Measurements from ENCODE around the gene MALL. TPM values are rescaled to one million over a fixed set of nuclear protein-coding genes. Genes with fewer than 3 reads are reported as not detected.
A peak's percentile ranks its signal among the peaks of the same experiment; 100 is the strongest.
"Not testable (repeated sequence)": the region's sequence is repeated elsewhere in the genome, so short reads cannot be mapped to it uniquely, and the experiment has no call there.

MALL gene
- total RNA-seq: 10 to 100 TPM; 12.6 to 33.3 (median 24.7) TPM

DNA sequence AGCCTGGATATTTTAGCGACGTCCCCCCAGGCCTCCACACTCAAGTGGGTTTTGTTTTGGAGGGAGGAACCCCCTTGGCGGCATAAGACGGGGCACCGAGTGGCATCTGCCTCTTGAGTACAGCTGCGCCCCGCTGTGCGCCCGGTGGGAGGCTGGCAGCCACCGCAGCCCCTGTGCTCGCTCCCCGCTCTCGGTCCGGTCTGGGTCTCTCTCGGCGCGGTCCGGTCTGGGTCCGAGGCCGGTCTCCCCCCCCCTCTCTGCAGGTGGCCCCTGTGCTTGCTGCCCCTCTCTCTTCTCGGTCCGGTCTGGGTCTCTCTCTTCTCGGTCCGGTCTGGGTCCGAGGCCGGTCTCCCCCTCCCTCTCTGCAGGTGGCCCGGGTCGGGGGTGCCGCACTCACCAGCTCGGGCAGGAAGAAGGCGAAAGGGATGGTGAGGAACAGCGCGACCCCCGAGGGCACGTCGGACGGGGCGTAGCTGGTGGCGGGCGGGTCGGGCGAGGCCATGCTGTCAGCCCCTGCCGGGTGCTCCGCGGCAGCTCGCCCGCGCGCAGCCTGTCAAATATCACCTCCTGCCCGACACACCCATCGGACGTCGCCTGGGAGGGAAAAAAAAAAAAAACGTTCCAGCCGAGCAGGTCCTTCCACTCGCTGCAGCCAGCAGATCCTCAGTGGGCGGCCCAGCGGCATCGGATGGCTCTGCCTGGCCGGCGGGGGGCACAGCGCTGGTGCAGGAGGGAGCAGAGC is at the start of gene MALL:
Gene MALL, minus strand, starts transcription at position 532 of the 742 bp plus-strand sequence. Its CDS starts 30 bp downstream, at position 502.
- Histone ChIP-seq H3K9me3 (no peaks in the 10 kb centered on the region), H3K27me3 (peaks cover 0 to 41% of the 10 kb centered on the region in 2 donors), H3K36me3 (no peaks in the 10 kb centered on the region), H3K4me1 (peaks cover 0 to 19% (median 12%) of the 10 kb centered on the region in 4 donors), H3K27ac (peak within 1 kb of the TSS in 3 of 4 donors; percentile 28 to 76 (median 51)), H3K4me3 (peak within 1 kb of the TSS; percentile 4 to 45 (median 24))
- TF ChIP-seq, protein P1, sequence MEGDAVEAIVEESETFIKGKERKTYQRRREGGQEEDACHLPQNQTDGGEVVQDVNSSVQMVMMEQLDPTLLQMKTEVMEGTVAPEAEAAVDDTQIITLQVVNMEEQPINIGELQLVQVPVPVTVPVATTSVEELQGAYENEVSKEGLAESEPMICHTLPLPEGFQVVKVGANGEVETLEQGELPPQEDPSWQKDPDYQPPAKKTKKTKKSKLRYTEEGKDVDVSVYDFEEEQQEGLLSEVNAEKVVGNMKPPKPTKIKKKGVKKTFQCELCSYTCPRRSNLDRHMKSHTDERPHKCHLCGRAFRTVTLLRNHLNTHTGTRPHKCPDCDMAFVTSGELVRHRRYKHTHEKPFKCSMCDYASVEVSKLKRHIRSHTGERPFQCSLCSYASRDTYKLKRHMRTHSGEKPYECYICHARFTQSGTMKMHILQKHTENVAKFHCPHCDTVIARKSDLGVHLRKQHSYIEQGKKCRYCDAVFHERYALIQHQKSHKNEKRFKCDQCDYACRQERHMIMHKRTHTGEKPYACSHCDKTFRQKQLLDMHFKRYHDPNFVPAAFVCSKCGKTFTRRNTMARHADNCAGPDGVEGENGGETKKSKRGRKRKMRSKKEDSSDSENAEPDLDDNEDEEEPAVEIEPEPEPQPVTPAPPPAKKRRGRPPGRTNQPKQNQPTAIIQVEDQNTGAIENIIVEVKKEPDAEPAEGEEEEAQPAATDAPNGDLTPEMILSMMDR (IDR thresholded peaks at IDR 0.05): no peak
- TF ChIP-seq POLR2A (IDR thresholded peaks at IDR 0.05) (no peak), EP300 (IDR thresholded peaks at IDR 0.05) (no peak)
- 9 to 11% methylated on average over 39 to 60 of the region's 62 CpGs for WGBS, 2 donors
- no peak for DNase-seq (ENCODE audit: low spot score in 2 of 2)

DNA sequence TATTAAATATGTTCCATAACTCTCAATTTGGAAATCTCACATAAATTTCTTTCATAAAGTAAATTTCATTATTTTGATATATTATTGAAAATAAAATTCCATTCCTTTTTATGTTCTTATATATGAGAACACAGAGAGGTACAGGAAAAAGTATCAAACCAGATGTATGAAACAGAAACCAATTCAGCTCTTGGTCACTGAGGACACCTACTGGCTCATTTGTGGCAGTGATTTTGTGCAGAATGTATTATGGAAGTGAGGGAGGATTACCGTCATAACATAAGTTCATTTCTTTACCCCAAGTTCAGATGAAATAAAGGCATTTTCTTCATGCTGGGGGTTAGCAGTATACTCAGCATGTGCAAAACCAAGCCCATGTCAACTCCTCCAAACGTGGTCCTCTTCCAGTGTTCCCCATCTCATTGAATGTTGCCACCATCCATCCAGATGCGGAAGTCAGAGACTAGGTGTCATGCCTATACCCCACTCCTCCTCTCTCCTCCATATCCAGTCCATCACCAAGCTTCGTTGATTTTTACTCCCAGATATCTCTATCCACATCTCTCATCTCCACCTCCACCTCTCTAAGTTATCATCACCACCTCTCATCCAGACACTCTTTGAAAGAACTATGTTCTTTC is 41.7 kb upstream of the MALL start:
- no peak overlapping the region for H3K27ac ChIP-seq
- DNase-seq (ENCODE audit: low spot score in 2 of 2): peak in 1 of 2 donors; percentile 19
- no peak overlapping the region for H3K4me3 ChIP-seq
- TF ChIP-seq POLR2A (IDR thresholded peaks at IDR 0.05): no peak
- TF ChIP-seq, protein P1 (IDR thresholded peaks at IDR 0.05): peak; percentile 46 to 74 (median 54)
- H3K4me1 ChIP-seq: no peaks in the 10 kb centered on the region
- peaks cover 0 to under 1% (median 0%) of the 10 kb centered on the region in 3 donors for H3K36me3 ChIP-seq
- peaks cover 0 to 8% (median 0%) of the 10 kb centered on the region in 4 donors for H3K9me3 ChIP-seq
- 42 to 43% methylated on average over 4 of the region's 4 CpGs for WGBS, 2 donors
- H3K27me3 ChIP-seq: no peaks in the 10 kb centered on the region

DNA sequence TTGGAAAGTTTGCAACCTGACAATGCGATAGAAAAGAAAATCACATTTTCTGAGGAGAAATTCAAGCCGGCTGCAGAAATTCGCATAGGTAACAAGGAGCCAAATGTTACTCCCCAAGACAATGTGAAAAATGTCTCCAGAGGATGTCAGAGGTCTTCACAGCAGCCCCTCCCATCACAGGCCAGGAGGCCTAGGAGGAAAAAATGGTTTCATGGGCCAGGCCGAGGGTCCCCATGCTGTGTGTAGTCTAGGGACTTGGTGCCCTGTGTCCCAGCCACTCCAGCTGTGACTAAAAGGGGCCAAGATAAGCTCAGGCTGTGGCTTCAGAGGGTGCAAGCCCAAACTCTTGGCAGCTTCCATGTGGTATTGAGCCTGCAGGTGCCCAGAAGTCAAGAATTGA is 39.2 kb upstream of the MALL start:
- H3K36me3 ChIP-seq, H3K27ac ChIP-seq: not testable (repeated sequence)
- 93 to 97% methylated on average over 4 of the region's 4 CpGs for WGBS, 2 donors

DNA sequence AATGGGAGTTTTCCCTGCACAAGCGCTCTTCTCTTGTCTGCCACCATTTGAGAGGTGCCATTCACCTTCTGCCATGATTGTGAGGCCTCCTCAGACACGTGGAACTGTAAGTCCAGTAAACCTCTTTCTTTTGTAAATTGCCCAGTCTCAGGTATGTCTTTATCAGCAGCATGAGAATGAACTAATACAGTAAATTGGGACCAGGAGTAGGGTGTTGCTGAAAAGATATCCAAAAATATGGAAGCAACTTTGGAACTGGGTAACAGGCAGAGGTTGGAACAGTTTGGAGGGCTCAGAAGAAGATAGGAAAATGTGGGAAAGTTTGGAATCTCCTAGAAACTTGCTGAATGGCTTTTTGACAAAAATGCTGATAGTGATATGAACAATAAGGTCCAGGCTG is 38.6 kb upstream of the MALL start:
- DNase-seq (ENCODE audit: low spot score in 2 of 2); H3K36me3 ChIP-seq; H3K9me3 ChIP-seq; H3K4me1 ChIP-seq; H3K27ac ChIP-seq; H3K4me3 ChIP-seq; H3K27me3 ChIP-seq: not testable (repeated sequence)
- 91 to 94% methylated on average over 2 of the region's 2 CpGs for WGBS, 2 donors

More for the DNA sequence above, 39.2 kb upstream of the MALL start:
- not testable (repeated sequence) for H3K4me1 ChIP-seq; H3K4me3 ChIP-seq; H3K27me3 ChIP-seq; H3K9me3 ChIP-seq; DNase-seq (ENCODE audit: low spot score in 2 of 2)

DNA sequence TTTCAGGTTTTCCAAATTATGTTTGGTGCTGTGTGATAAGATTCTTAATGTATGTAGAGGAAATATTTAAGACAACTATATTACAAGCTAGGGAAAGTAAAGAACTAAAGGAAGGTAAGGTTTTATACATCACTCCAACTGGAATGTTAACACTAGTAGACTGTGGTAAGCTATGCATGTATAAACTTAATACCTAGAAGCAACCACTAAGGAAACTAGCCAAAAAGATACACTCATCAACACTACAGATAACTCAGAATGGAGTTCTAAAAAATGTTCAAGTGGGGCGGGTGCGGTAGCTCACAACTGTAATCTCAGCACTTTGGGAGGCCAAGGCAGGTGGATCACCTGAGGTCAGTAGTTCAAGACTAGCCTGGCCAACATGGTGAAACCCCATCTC is 37.8 kb upstream of the MALL start:
- WGBS, 2 donors: 94 to 97% methylated on average over 2 of the region's 2 CpGs
- no peaks in the 10 kb centered on the region for H3K36me3 ChIP-seq
- TF ChIP-seq EP300 (IDR thresholded peaks at IDR 0.05) (no peak), POLR2A (IDR thresholded peaks at IDR 0.05) (no peak)
- TF ChIP-seq, protein P1 (IDR thresholded peaks at IDR 0.05): no peak

DNA sequence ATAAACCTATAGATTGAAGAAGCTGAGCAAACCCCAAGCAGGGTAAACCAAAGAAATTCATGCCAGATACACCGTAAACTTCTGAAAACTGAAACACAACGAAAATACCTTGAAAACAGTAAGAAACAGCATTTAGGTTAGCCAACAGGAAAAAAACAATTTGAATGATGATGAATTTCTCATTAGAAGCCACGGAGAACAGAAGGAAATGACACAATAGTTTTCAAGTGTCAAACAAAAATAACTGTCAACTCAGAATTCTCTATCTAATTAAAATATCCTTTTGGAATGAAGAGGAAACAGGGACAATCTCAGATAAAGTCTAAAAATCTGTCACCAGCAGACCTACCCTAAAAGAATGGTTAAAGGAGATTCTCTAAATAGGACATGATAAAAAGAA is 37.3 kb upstream of the MALL start:
- no peak overlapping the region for H3K27ac ChIP-seq
- TF ChIP-seq, protein P1 (IDR thresholded peaks at IDR 0.05): no peak
- TF ChIP-seq POLR2A (IDR thresholded peaks at IDR 0.05): no peak
- no peak for TF ChIP-seq EP300 (IDR thresholded peaks at IDR 0.05)
- no peaks in the 10 kb centered on the region for H3K36me3 ChIP-seq
- H3K27me3 ChIP-seq: no peaks in the 10 kb centered on the region
- no peak for DNase-seq (ENCODE audit: low spot score in 2 of 2)
- 72 to 77% methylated on average over 3 of the region's 3 CpGs for WGBS, 2 donors
- no peak overlapping the region for H3K4me3 ChIP-seq
- H3K9me3 ChIP-seq: peaks cover 0 to 8% (median 0%) of the 10 kb centered on the region in 4 donors
- H3K4me1 ChIP-seq: no peaks in the 10 kb centered on the region

More for the DNA sequence above, 37.8 kb upstream of the MALL start:
- peaks cover 0 to 8% (median 0%) of the 10 kb centered on the region in 4 donors for H3K9me3 ChIP-seq
- H3K27me3 ChIP-seq: no peaks in the 10 kb centered on the region
- H3K27ac ChIP-seq: no peak overlapping the region
- DNase-seq (ENCODE audit: low spot score in 2 of 2): no peak
- no peaks in the 10 kb centered on the region for H3K4me1 ChIP-seq
- H3K4me3 ChIP-seq: no peak overlapping the region

All from tibial nerve (tissue), 4 donors.